SKM-1 (cell line): ENCODE results near the gene MAN2B2.

ENCODE experiments used
- DNase-seq: peaks from one replicate; lab custom pipeline; 2025; ENCODE audit not compliant: unreplicated experiment; lab: John Stamatoyannopoulos, UW

The MAN2B2 gene

GRCh38 chr4:6546091-6546490, 28.9 kb upstream of the MAN2B2 start:
- no peak for DNase-seq

- peak; percentile 34 for DNase-seq
These were observed 28.1 kb upstream of the MAN2B2 start for GRCh38 chr4:6546681-6547447.

DNA sequence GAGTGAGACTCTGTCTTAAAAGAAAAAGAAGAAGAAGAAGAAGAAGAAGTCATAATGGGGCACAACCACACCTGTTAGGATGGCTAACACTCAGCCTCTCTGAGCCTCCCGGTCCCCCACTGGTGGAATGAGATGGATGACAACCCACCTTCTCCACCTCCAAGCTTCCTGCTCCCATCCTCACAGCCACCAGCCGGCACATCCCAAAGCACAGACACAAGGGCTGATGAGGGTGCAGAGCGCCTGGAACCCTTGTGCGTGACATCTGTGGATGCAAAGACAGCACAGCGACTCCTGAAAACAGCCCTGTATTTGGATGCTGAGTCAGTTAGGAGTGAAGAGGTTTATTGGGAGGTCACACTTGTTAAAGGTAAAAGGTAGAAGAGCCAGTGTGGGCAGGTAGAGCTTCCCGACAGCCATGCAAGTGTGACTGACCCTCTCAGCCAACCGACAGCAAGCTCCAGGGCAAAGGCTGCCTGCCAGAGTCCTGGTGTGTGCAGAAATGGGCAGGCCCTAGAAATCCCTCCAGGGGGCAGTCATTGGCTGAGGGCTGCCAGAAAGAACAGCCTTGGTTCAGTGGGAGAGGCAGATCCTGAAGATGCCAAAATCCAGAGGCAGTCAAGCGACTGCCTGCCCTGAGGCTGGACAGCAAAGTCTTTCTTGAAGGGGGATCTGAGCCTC, 26.6 kb upstream of the MAN2B2 start:
- no peak for DNase-seq

DNA sequence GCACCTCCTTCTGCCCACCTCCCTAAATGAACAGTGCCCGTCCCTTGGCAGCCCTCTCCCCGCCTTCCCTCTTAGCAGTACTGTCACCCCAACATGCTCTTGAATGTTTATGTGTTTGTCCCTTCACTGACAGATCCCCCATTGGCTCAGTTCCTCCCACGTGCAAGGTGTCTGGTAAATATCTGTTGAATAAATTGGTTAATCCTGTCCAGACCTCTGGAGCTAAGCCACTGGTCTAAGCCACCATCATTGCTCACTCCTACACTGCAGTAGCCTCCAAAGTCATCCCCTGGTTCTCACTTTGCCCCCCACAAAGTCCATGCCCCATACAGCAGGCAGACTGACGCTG, 26.1 kb upstream of the MAN2B2 start:
- no peak for DNase-seq

GRCh38 chr4:6549445-6549844, 25.5 kb upstream of the MAN2B2 start:
- DNase-seq = no peak

- no peak for DNase-seq
These were observed 24.9 kb upstream of the MAN2B2 start for GRCh38 chr4:6549890-6550620.

- no peak for DNase-seq
These were observed 24.2 kb upstream of the MAN2B2 start for GRCh38 chr4:6550821-6551220.

GRCh38 chr4:6551660-6552059, 23.3 kb upstream of the MAN2B2 start:
- DNase-seq = no peak

GRCh38 chr4:6555519-6555918, 19.5 kb upstream of the MAN2B2 start:
- no peak for DNase-seq

DNA sequence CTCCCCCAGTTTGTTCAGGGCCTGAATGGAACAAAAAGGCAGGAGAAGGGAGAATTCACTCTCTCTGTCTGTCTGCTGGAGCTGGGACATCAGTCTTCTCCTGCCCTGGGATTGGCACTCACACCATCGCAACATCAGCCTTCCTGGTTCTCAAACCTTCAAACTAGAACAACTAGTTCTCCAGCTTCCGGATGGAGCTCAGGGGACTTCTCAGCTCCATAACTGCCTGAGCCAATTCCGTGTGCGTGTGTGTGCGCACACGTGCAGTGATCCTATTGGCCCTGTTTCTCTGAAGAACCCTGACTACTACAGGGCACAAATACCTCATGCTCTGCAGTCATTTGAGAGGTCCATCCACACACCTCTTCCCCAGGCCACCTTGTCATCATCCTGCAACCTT, 18.7 kb upstream of the MAN2B2 start:
- no peak for DNase-seq

DNA sequence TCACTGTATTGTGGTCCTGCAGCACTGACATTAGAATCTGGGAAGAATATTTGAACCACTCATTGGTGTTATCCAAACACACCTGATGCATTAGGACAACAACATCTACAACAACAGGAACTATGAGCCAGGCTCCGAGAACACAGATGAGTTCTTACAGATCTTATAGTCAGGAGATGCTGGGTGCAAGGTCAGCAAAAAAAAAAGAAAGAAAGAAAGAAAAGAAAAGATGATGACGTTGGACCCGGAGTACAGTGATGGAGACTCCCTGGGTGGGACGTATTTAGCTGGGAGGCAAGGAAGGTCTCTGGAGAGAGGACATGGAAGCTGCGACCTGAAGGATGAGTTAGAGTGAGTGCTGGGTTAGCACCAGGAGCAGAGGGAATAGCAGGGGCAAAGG, 17.8 kb upstream of the MAN2B2 start:
- DNase-seq = no peak

DNA sequence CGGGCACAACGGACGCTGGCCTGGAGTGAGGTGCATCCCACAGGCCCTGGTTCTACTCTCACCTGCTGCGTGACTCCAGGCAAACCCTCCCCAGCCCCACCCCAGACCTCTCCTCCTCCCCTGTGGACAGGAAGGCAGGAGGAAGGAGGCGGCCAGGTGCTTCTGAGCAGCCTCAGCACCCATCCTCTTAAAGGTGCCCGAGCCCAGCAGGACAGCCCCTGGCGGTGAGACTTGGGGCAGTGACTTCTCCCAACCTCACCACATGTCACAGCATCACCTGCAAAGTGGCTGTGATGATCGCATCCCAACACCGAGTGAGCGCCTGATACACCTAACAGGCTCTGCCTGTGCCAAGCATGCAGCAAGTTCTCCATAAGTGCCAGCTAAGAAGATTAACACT, 17.1 kb upstream of the MAN2B2 start:
- no peak for DNase-seq

DNA sequence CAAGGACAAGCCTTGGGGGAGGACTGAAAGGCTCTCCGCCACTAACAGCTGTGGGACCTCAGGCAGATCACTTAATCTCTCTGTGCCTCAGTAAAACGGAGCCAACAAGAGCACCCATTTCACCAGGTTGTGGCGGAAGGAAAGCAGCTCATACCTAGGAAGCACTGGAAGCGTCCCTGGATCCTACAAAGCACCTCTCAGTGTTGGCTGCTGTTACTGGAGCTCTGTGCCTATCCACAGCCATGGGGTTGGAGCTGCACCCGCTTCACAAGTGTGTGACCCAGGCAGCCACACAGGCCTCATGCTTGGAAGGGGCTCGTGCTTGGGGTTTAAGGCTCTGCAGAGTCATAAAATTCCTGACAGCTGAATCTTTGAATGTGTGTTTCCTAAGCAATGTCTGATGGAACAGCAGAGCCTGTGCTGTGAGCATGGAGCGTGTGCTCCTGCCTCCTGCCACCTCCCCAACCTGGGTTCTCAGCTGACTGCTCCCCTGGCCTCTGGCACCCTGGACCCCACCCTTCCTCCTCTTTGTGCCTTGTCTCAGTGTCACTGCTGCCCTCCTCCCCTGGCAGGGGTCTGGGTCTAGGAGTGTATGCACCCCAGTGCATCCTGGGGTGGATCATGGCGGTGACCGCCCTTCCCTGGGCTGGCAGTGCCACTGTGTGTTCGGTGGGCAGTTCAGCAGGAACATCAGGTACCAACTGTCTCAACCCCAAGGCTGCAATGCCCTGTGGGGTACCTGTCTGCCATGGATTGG, 14.4 kb upstream of the MAN2B2 start:
- DNase-seq = no peak

DNA sequence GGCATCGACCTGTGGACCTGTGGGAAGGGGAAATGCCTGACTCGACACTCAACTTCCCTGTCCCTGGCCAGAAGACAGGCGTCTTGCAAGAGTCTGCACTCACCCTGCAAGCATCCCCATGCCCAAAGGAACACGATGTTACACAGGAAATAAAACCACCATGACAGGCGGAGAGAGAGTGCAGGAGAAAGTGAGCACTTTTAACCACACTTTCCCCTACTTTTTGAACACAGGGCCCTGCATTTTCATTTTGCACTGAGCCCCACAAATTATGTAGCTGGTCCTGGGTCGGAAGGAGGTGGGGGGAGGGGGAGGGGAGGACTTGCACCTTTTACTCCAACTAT, 13.8 kb upstream of the MAN2B2 start:
- no peak for DNase-seq

- no peak for DNase-seq
These were observed 13.2 kb upstream of the MAN2B2 start for GRCh38 chr4:6561706-6562371.

GRCh38 chr4:6562931-6563901, 11.8 kb upstream of the MAN2B2 start:
- DNase-seq = no peak

- no peak for DNase-seq
These were observed 10.9 kb upstream of the MAN2B2 start for GRCh38 chr4:6563935-6564645.

DNA sequence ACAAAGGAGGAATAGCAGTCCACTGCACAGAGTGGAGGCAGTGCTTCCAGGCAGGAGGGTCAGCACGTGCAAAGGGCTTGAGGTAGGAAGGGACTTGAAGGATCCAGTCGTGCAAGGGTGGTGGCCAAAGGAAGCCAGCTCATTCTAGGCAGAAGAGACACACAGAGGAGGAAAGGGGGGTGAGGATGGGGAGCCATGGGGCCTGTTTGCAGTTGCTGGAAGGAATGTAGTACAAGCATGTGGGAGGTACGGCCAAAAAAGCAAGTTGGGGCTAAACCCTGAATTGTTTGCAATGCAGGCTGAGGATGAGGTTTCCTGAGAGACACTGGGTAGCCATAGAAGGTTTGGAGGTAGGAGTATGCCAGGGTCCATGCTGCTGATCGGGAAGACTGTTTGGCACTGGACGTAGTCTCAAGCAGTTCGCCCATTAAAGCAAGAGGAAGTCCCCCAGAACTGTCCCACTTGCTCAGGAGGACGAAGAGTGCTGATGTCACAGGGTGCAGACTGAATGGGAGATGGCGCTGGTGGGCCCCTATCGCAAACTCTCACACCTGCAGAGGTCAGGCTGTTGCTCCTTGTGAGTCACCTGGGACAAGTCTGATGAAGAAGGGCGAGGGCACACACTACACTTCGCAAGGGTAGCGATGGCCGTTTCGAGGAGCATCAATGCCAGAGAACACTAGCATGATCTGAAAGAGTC, 9.1 kb upstream of the MAN2B2 start:
- DNase-seq = no peak
